Measurements from ENCODE around the gene IFNLR1.

GRCh38 chr1:24162201-24162600 lies 24.9 kb downstream of the IFNLR1 start:
- TF ChIP-seq CTCF (IDR thresholded peaks at IDR 0.05; ENCODE audit: poor library complexity) (no peak), EZH2phosphoT487 (IDR thresholded peaks at IDR 0.05; ENCODE audit: low read depth, severe bottlenecking, unreplicated experiment) (no peak), EZH2 (IDR thresholded peaks at IDR 0.05; ENCODE audit: borderline replicate concordance) (no peak)
